NT2/D1 (cell line): ENCODE data around the gene AP3B1.

Source experiments
- DNase-seq: peaks from one replicate; pipeline ENCODE4 v3.0.0-alpha.2; 2011; ENCODE audit warnings: low read depth, low spot score
- H3K27me3 ChIP-seq: 2 replicates; pipeline ENCODE4 v1.6.0; 2011; ENCODE audit warnings: mild to moderate bottlenecking; ENCODE audit not compliant: insufficient read length, insufficient read depth
- H3K36me3 ChIP-seq: 2 replicates; pipeline ENCODE4 v1.6.1; 2011; ENCODE audit warnings: mild to moderate bottlenecking, low read length, mixed read lengths; ENCODE audit not compliant: insufficient read depth, insufficient read length
- H3K4me1 ChIP-seq: 2 replicates; pipeline ENCODE4 v1.5.1; 2011; ENCODE audit not compliant: insufficient read depth, insufficient read length
- H3K4me3 ChIP-seq: 2 replicates; pipeline ENCODE4 v1.5.1; 2011; ENCODE audit warnings: low read depth; ENCODE audit not compliant: insufficient read length
- H3K9ac ChIP-seq: 2 replicates; pipeline ENCODE4 v1.6.0; 2011; ENCODE audit warnings: low read depth; ENCODE audit not compliant: insufficient read length
- H3K9me3 ChIP-seq: 2 replicates; pipeline ENCODE4 v1.5.1; 2011; ENCODE audit warnings: mild to moderate bottlenecking, low read length; ENCODE audit not compliant: insufficient read depth
- SUZ12 ChIP-seq: IDR thresholded peaks from 2 replicates; pipeline ENCODE4 v1.6.1; 2011; ENCODE audit not compliant: insufficient read length, insufficient read depth; ENCODE audit errors: extremely low read depth
- YY1 ChIP-seq: IDR thresholded peaks from 2 replicates; pipeline ENCODE4 v1.6.1; 2011; ENCODE audit not compliant: insufficient read length, insufficient read depth
- ZNF274 ChIP-seq: IDR thresholded peaks from 2 replicates; pipeline ENCODE4 v1.6.1; 2011; ENCODE audit warnings: mild to moderate bottlenecking, low read depth, low read length

Gene AP3B1

GRCh38 chr5:78308703-78309102, 14.2 kb upstream of the AP3B1 start:
- no peaks in the 10 kb centered on the region for H3K9me3 ChIP-seq
- H3K9ac ChIP-seq = no peak overlapping the region
- no peaks in the 10 kb centered on the region for H3K4me1 ChIP-seq
- H3K4me3 ChIP-seq = no peak overlapping the region
- no peak for TF ChIP-seq SUZ12
- TF ChIP-seq ZNF274 = no peak
- no peak for TF ChIP-seq YY1
- no peaks in the 10 kb centered on the region for H3K27me3 ChIP-seq
- no peak for DNase-seq
- no peaks in the 10 kb centered on the region for H3K36me3 ChIP-seq

DNA sequence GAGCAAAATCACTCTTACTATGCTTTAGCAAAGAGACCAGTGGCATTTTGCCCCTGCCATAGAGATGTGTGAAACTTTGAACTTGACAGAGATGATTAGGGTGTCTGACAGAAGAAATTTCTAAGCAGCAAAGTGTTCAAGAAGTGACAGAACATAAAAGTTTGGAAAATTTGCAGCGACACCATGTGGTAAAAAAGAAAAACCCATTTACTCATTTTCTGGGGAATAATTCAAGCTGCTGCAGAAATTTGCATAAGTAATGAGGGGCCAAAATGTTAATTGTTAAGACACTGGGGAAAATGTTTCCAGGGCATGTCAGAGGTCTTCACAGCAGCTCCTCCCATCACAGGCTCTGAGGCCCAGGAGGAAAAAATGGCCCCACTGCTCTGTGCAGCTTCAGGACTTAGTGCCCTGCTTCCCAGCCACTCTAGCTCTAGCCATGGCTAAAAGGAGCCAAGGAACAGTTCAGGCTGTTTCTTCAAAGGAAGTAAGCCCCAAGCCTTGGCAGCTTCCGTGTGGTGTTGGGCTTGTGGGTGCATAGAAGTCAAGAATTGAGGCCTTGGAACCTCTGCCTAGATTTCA, 6.1 kb upstream of the AP3B1 start:
- TF ChIP-seq YY1 (no peak), ZNF274 (no peak), SUZ12 (no peak)
- H3K9me3 ChIP-seq = peaks cover 7% of the 10 kb centered on the region; the same call in 1 of the 2 replicates
- DNase-seq = no peak
- H3K36me3 ChIP-seq = no peaks in the 10 kb centered on the region
- no peak overlapping the region for H3K9ac ChIP-seq
- no peak overlapping the region for H3K4me3 ChIP-seq
- H3K27me3 ChIP-seq = peaks cover 8% of the 10 kb centered on the region
- no peaks in the 10 kb centered on the region for H3K4me1 ChIP-seq

DNA sequence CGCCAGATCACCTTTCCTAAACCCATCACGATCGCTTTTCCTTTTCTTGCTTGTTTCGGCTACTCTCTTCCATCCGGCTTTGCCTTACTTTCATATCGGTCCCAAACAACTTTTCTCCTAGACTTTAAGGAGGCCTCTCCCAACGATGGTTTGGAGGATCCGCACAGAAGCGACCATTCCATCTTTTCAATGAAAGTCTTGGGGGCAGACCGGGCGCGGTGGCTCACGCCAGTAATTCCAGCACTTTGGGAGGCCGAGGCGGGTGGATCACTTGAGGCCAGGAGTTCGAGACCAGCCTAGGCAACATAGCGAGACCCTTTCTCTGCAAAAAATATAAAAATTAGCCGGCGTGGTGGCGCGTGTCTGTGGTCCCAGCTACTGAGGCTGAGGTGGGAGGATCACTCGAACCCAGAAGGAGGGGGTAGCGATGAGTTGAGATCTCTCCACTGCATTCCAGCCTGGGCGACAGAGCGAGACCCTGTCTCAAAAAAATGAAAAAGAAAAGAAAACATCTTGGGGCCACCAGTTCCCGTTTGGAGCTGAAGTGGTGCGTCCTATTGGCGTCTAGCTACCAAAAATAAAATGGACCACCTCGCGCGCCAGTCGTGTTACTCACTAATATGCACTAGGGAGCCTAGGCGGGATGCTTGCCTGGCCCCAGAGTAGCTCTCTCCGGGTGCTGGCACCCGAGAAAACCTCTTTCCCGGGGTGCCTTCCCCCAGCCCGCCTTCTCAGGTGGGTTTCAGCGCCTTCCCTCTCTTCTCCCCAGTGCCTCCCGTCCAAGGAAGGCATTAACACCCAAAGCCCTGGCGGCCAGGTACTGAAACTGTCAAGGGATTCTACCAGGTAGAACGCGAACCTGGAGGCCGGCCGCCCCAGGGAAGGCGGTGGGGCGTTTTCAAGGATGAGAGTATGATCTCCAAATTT, 800 bp upstream of the AP3B1 start:
- H3K27me3 ChIP-seq = peaks cover 8% of the 10 kb centered on the region

DNA sequence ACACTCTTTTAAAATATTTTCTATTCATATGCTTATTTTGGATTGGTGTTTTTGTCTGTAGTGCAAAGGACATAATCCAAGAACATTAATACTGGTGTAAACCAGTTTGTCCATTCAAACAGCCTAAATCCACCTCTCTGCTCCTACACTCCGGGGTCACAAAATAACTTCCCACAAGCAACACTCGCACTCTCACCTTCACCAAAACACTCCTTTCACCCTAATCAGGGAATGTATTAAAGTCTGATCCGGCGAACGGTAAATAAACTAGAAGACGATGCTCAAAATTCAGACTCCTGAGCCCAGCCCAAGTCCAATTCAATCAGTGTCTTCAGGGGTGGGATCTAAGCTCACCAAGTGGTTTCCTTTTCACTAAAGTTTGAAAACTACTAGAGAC, 649 bp downstream of the AP3B1 start:
- DNase-seq = no peak
- H3K9me3 ChIP-seq = no peaks in the 10 kb centered on the region
- H3K4me3 ChIP-seq = peak overlapping the region; percentile 81
- peaks cover 8% of the 10 kb centered on the region for H3K27me3 ChIP-seq
- TF ChIP-seq ZNF274 (no peak), YY1 (no peak), SUZ12 (no peak)
- peak overlapping the region; percentile 89 for H3K9ac ChIP-seq
- no peaks in the 10 kb centered on the region for H3K36me3 ChIP-seq
- H3K4me1 ChIP-seq = no peaks in the 10 kb centered on the region

More for the DNA sequence above, 800 bp upstream of the AP3B1 start:
- no peaks in the 10 kb centered on the region for H3K36me3 ChIP-seq
- H3K4me3 ChIP-seq = peak overlapping the region; percentile 81
- H3K9ac ChIP-seq = peak overlapping the region; percentile 66
- no peaks in the 10 kb centered on the region for H3K4me1 ChIP-seq
- TF ChIP-seq SUZ12 = no peak
- no peak for TF ChIP-seq ZNF274
- TF ChIP-seq YY1 = no peak
- no peak for DNase-seq
- H3K9me3 ChIP-seq = no peaks in the 10 kb centered on the region

- TF ChIP-seq YY1 (no peak), SUZ12 (no peak), ZNF274 (no peak)
- no peak for DNase-seq
- peaks cover 4% of the 10 kb centered on the region for H3K27me3 ChIP-seq
- H3K9me3 ChIP-seq = no peaks in the 10 kb centered on the region
- no peaks in the 10 kb centered on the region for H3K4me1 ChIP-seq
- no peaks in the 10 kb centered on the region for H3K36me3 ChIP-seq
- H3K9ac ChIP-seq = no peak overlapping the region
- H3K4me3 ChIP-seq = no peak overlapping the region
Observed at GRCh38 chr5:78291687-78292086, 2.8 kb downstream of the AP3B1 start.

GRCh38 chr5:78289911-78290310, 4.6 kb downstream of the AP3B1 start:
- no peak for TF ChIP-seq SUZ12
- TF ChIP-seq ZNF274 = no peak
- no peak for TF ChIP-seq YY1
- DNase-seq = no peak
- Histone ChIP-seq H3K9me3 (no peaks in the 10 kb centered on the region), H3K36me3 (no peaks in the 10 kb centered on the region), H3K27me3 (no peaks in the 10 kb centered on the region), H3K4me3 (no peak overlapping the region), H3K4me1 (no peaks in the 10 kb centered on the region), H3K9ac (no peak overlapping the region)

- TF ChIP-seq YY1 (no peak), SUZ12 (no peak), ZNF274 (no peak)
- Histone ChIP-seq H3K9me3 (no peaks in the 10 kb centered on the region), H3K9ac (no peak overlapping the region), H3K4me1 (no peaks in the 10 kb centered on the region), H3K36me3 (no peaks in the 10 kb centered on the region), H3K27me3 (no peaks in the 10 kb centered on the region), H3K4me3 (no peak overlapping the region)
- DNase-seq = no peak
Observed at GRCh38 chr5:78288246-78288645, 6.3 kb downstream of the AP3B1 start.
